PC-9 (cell line): ENCODE measurements around the gene CLIC6. TPM values are rescaled to one million over a fixed set of nuclear protein-coding genes. Genes with fewer than 3 reads are reported as not detected.

Experiments
- BruUV-seq: library from RNA; stranded (reverse); fragments of 400-500 nt; replicated peaks from 2 replicates; lab custom pipeline; 2021; lab: Mats Ljungman, UMichigan
- CTCF ChIA-PET: fragments of 300-600 bp; sonication (Branson Sonifier 250); formaldehyde crosslinking; loops from one replicate; lab custom pipeline; 2022; ENCODE audit warnings: antibody characterized with exemption; lab: Charles Lee
- POLR2A ChIA-PET: fragments of 300-600 bp; sonication (Branson Sonifier 250); formaldehyde crosslinking; loops from one replicate; lab custom pipeline; 2022; ENCODE audit warnings: antibody characterized with exemption; ENCODE audit not compliant: unreplicated experiment; lab: Charles Lee
- DNase-seq, 2 experiments: peaks; one replicate each; pipeline versions ENCODE4 v3.0.0 to v3.0.0-alpha.2; 2015 to 2022; ENCODE audit warnings: mixed read lengths in 1 of 2
- H2AFZ ChIP-seq: fragments of 200-600 bp; sonication (generic); 2 replicates; pipeline ENCODE4 v1.8.1; 2017; ENCODE audit warnings: antibody characterized with exemption
- H3F3A ChIP-seq: fragments of 200-600 bp; sonication (generic); 2 replicates; pipeline ENCODE4 v1.8.1; 2017; ENCODE audit warnings: antibody characterized with exemption, mild to moderate bottlenecking, low read depth; ENCODE audit not compliant: insufficient read depth
- H3K27ac ChIP-seq: fragments of 200-600 bp; sonication (generic); 2 replicates; pipeline ENCODE4 v1.6.1; 2016; ENCODE audit warnings: mixed run types
- H3K27me3 ChIP-seq: fragments of 200-600 bp; sonication (generic); 2 replicates; pipeline ENCODE4 v1.6.1; 2016; ENCODE audit warnings: low read depth, mixed run types; ENCODE audit not compliant: insufficient read depth
- H3K36me3 ChIP-seq: fragments of 200-600 bp; sonication (generic); 2 replicates; pipeline ENCODE4 v1.6.1; 2016; ENCODE audit warnings: low read depth, mixed run types
- H3K4me1 ChIP-seq: fragments of 200-600 bp; sonication (generic); replicated peaks from 2 replicates; pipeline ENCODE4 v1.6.1; 2016; ENCODE audit warnings: mixed run types; ENCODE audit not compliant: insufficient read depth
- H3K4me2 ChIP-seq: fragments of 200-600 bp; sonication (generic); 2 replicates; pipeline ENCODE4 v1.6.1; 2017; ENCODE audit warnings: mixed run types
- H3K4me3 ChIP-seq: fragments of 200-600 bp; sonication (generic); 2 replicates; pipeline ENCODE4 v1.6.1; 2016; ENCODE audit warnings: mixed run types
- H3K79me2 ChIP-seq: fragments of 200-600 bp; sonication (generic); 2 replicates; pipeline ENCODE4 v1.6.1; 2017; ENCODE audit warnings: low read depth, mixed run types
- H3K9me2 ChIP-seq: fragments of 200-600 bp; sonication (generic); 2 replicates; pipeline ENCODE4 v1.8.1; 2017; ENCODE audit warnings: mild to moderate bottlenecking; ENCODE audit not compliant: insufficient read depth
- H3K9me3 ChIP-seq: fragments of 200-600 bp; sonication (generic); 2 replicates; pipeline ENCODE4 v1.8.1; 2016; ENCODE audit warnings: low read depth; ENCODE audit not compliant: insufficient read depth
- H4K20me1 ChIP-seq: fragments of 200-600 bp; sonication (generic); 2 replicates; pipeline ENCODE4 v1.8.1; 2017; ENCODE audit not compliant: insufficient read depth
- EZH2 ChIP-seq: fragments of 200-600 bp; sonication (generic); IDR thresholded peaks from 2 replicates; pipeline ENCODE4 v1.8.0; 2017; ENCODE audit warnings: antibody characterized with exemption, low read depth
- intact Hi-C: fragments of 100-400 bp; cut with micrococcal nuclease; formaldehyde crosslinking; loops from one replicate; pipeline ENCODE4 v1.10.0; 2022; ENCODE audit not compliant: unreplicated experiment
- total RNA-seq: library from RNA; stranded (reverse); gene quantifications from 2 replicates; pipeline ENCODE4 v1.2.3, GENCODE V29; 2021
- TF ChIP-seq, protein P1 (sequence below): fragments of 200-600 bp; sonication (generic); conservative IDR thresholded peaks from 2 replicates; pipeline ENCODE4 v1.6.1; 2017; ENCODE audit warnings: mixed run types, antibody characterized with exemption, mild to moderate bottlenecking, moderate library complexity

Gene CLIC6
- total RNA-seq, 1 experiment from 2014 or later = not detected

DNA sequence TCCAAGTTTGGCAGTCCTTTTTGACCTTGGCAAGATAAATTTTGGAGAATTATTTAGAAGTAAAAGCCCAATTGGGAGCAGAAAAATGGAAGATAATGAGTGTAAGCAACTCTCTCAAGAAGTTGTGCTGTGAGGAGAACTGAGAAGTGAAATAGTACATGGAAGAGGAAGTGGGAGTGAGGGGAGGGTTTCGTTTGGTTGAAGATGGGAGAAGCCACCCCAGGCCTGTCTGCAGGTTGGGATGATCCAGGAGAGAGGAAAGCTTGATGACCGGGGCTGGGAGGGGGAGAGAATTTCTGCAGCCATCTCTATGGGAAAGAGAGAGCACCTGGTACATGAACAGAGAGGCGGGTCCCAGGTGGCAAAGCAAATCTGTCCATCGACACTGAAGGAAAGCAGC is 45.3 kb upstream of the CLIC6 start:
- ChIA-PET POLR2A (no interaction called here), CTCF (no interaction called here)
- Histone ChIP-seq H3K9me2 (no peaks in the 10 kb centered on the region), H3K36me3 (no peaks in the 10 kb centered on the region), H3K4me1 (no peaks in the 10 kb centered on the region), H3K9me3 (no peaks in the 10 kb centered on the region), H3F3A (no peaks in the 10 kb centered on the region), H3K4me2 (no peak overlapping the region), H3K27ac (no peak overlapping the region), H3K4me3 (no peak overlapping the region), H3K27me3 (no peaks in the 10 kb centered on the region), H4K20me1 (no peaks in the 10 kb centered on the region), H3K79me2 (no peaks in the 10 kb centered on the region), H2AFZ (no peak overlapping the region)
- TF ChIP-seq EZH2 = no peak
- TF ChIP-seq, protein P1, sequence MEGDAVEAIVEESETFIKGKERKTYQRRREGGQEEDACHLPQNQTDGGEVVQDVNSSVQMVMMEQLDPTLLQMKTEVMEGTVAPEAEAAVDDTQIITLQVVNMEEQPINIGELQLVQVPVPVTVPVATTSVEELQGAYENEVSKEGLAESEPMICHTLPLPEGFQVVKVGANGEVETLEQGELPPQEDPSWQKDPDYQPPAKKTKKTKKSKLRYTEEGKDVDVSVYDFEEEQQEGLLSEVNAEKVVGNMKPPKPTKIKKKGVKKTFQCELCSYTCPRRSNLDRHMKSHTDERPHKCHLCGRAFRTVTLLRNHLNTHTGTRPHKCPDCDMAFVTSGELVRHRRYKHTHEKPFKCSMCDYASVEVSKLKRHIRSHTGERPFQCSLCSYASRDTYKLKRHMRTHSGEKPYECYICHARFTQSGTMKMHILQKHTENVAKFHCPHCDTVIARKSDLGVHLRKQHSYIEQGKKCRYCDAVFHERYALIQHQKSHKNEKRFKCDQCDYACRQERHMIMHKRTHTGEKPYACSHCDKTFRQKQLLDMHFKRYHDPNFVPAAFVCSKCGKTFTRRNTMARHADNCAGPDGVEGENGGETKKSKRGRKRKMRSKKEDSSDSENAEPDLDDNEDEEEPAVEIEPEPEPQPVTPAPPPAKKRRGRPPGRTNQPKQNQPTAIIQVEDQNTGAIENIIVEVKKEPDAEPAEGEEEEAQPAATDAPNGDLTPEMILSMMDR = no peak
- no peak for DNase-seq
- BruUV-seq = no TSS peak
- intact Hi-C loops = no loop called here

DNA sequence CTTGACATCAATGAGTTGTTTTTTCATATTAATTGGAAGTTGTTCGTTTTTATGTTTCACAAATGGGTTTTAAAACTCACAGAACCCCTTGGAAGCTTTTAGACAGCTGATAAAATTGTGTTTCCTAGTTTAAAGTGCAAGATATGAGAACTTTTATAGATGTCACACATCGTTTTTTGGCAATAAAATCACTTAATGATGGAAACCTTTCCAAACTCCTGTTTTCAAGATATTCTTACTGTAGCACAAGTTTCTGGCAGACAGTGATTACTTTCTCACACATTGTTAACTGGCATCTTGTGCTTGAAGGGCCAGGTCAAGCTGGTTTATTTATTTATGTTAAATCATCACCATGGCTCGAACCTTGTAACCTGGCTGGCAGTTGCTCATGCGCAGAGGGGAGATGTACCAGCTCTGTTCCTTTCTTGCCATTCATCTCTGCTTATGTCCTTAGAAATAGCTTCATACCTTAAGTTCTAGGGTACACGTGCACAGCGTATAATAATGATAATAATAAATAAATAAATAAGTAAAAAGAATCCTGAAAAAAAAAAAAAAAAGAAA is 43.7 kb upstream of the CLIC6 start:
- no peak overlapping the region for H3K4me2 ChIP-seq
- H3K9me2 ChIP-seq = no peaks in the 10 kb centered on the region
- intact Hi-C loops = no loop called here
- BruUV-seq = no TSS peak
- H3K79me2 ChIP-seq = no peaks in the 10 kb centered on the region
- no peaks in the 10 kb centered on the region for H3K9me3 ChIP-seq
- H3K36me3 ChIP-seq = no peaks in the 10 kb centered on the region
- CTCF ChIA-PET = no interaction called here
- no peaks in the 10 kb centered on the region for H3F3A ChIP-seq
- no peak overlapping the region for H3K4me3 ChIP-seq
- no peak overlapping the region for H2AFZ ChIP-seq
- H3K27me3 ChIP-seq = no peaks in the 10 kb centered on the region
- H4K20me1 ChIP-seq = no peaks in the 10 kb centered on the region
- POLR2A ChIA-PET = no interaction called here
- no peak for TF ChIP-seq EZH2
- TF ChIP-seq, protein P1 = no peak
- no peak overlapping the region for H3K27ac ChIP-seq
- no peaks in the 10 kb centered on the region for H3K4me1 ChIP-seq
- DNase-seq = no peak

DNA sequence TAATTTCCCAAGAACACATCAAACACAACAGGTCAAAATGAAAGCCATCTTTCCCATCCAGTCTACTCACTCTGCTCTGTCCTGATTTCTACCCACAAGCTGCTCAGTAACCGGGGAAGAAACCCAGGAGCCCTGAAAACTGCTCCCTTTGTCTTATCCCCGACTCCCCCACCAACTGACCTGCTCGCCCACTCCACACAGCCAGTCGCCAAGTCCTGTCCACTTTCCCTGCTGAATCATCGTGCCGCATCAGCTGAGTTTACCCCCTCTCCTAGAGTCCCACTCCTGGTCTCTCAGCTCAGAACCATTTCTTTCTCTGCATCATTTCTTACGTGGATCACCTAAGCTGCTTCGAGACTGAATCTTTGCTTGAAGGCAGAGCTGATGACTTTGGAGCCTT is 42.7 kb upstream of the CLIC6 start:
- no peaks in the 10 kb centered on the region for H3F3A ChIP-seq
- intact Hi-C loops = no loop called here

More for the DNA sequence above, 42.7 kb upstream of the CLIC6 start:
- no peaks in the 10 kb centered on the region for H4K20me1 ChIP-seq
- H3K4me2 ChIP-seq = no peak overlapping the region
- no peak overlapping the region for H3K4me3 ChIP-seq
- H3K4me1 ChIP-seq = no peaks in the 10 kb centered on the region
- H3K9me2 ChIP-seq = no peaks in the 10 kb centered on the region
- DNase-seq = no peak
- no peaks in the 10 kb centered on the region for H3K79me2 ChIP-seq
- H2AFZ ChIP-seq = no peak overlapping the region
- no peaks in the 10 kb centered on the region for H3K9me3 ChIP-seq
- BruUV-seq = no TSS peak
- ChIA-PET CTCF (no interaction called here), POLR2A (no interaction called here)
- H3K36me3 ChIP-seq = no peaks in the 10 kb centered on the region
- H3K27ac ChIP-seq = no peak overlapping the region
- no peaks in the 10 kb centered on the region for H3K27me3 ChIP-seq
- TF ChIP-seq EZH2 = no peak
- TF ChIP-seq, protein P1 = no peak
